Caco-2 (cell line): Measurements from ENCODE around the gene LTBP3. TPM values are rescaled to one million over a fixed set of nuclear protein-coding genes. Genes with fewer than 3 reads are reported as not detected.

Experiments used
- BruUV-seq: library from RNA; stranded (reverse); fragments of 400-500 nt; replicated peaks from 2 replicates; lab custom pipeline; 2021; lab: Mats Ljungman, UMichigan
- CTCF ChIA-PET: fragments of 300-600 bp; sonication (Branson Sonifier 250); formaldehyde crosslinking; loops from one replicate; lab custom pipeline; 2022; ENCODE audit warnings: antibody characterized with exemption; lab: Charles Lee
- POLR2A ChIA-PET: fragments of 300-600 bp; sonication (Branson Sonifier 250); formaldehyde crosslinking; loops from one replicate; lab custom pipeline; 2022; ENCODE audit warnings: antibody characterized with exemption; lab: Charles Lee
- DNase-seq, 2 experiments: peaks; one replicate each; pipeline versions ENCODE4 v3.0.0 to v3.0.0-alpha.2; 2020 to 2022
- H3K27me3 ChIP-seq: replicated peaks from 2 replicates; pipeline ENCODE4 v1.6.0; 2011; ENCODE audit warnings: low read length; ENCODE audit not compliant: control insufficient read depth, insufficient read depth
- H3K36me3 ChIP-seq: 2 replicates; pipeline ENCODE4 v1.5.1; 2011; ENCODE audit warnings: low read length; ENCODE audit not compliant: control insufficient read depth, insufficient read depth
- H3K4me1 ChIP-seq: fragments of 250-450 bp; sonication (Bioruptor Pico); 2 replicates; pipeline ENCODE4 v1.5.1; 2020; ENCODE audit warnings: mild to moderate bottlenecking
- H3K4me3 ChIP-seq: 2 replicates; pipeline ENCODE4 v1.5.1; 2011; ENCODE audit warnings: low read depth, mild to moderate bottlenecking, control low read depth, low read length
- H3K9me3 ChIP-seq: fragments of 250-450 bp; sonication (Bioruptor Pico); 2 replicates; pipeline ENCODE4 v1.5.1; 2020; ENCODE audit warnings: mild to moderate bottlenecking, moderate library complexity
- H3K27ac Mint-ChIP-seq: one replicate; pipeline ENCODE4 v1.8.0; 2022; ENCODE audit warnings: mixed read lengths; ENCODE audit not compliant: unreplicated experiment
- H3K27me3 Mint-ChIP-seq: one replicate; pipeline ENCODE4 v1.8.0; 2022; ENCODE audit warnings: mixed read lengths; ENCODE audit not compliant: insufficient read depth, unreplicated experiment
- H3K36me3 Mint-ChIP-seq: one replicate; pipeline ENCODE4 v1.8.0; 2022; ENCODE audit warnings: mild to moderate bottlenecking, mixed read lengths; ENCODE audit not compliant: insufficient read depth, unreplicated experiment
- H3K4me1 Mint-ChIP-seq: one replicate; pipeline ENCODE4 v1.8.0; 2022; ENCODE audit warnings: low read depth, mixed read lengths; ENCODE audit not compliant: unreplicated experiment
- H3K4me3 Mint-ChIP-seq: one replicate; pipeline ENCODE4 v1.8.0; 2022; ENCODE audit warnings: mild to moderate bottlenecking, moderate library complexity, mixed read lengths; ENCODE audit not compliant: unreplicated experiment
- H3K9me3 Mint-ChIP-seq: one replicate; pipeline ENCODE4 v1.8.0; 2022; ENCODE audit warnings: mixed read lengths; ENCODE audit not compliant: unreplicated experiment
- CTCF ChIP-seq, 2 experiments: fragments of 200-600 bp in 1 of 2; IDR thresholded peaks; 1 replicate in 1 of 2; 2 replicates in 1 of 2; pipeline versions ENCODE4 v1.5.1 to v1.8.0; 2011 to 2022; ENCODE audit warnings: antibody characterized with exemption in 1 of 2, control low read depth in 1 of 2, inconsistent platforms in 1 of 2, low read depth in 1 of 2, low read length in 1 of 2, mild to moderate bottlenecking in 1 of 2, moderate library complexity in 1 of 2; ENCODE audit not compliant: insufficient read depth in 1 of 2, severe bottlenecking in 1 of 2, unreplicated experiment in 1 of 2
- intact Hi-C: fragments of 100-400 bp; cut with micrococcal nuclease; formaldehyde crosslinking; loops from one replicate; pipeline ENCODE4 v1.10.0; 2022; ENCODE audit not compliant: unreplicated experiment
- total RNA-seq: library from RNA; stranded (reverse); gene quantifications from 2 replicates; pipeline ENCODE4 v1.2.3, GENCODE V29; 2022

LTBP3 gene
- total RNA-seq, 1 experiment from 2014 or later = 91.2 TPM

GRCh38 chr11:65551572-65552387 is 6.4 kb downstream of the LTBP3 start:
- POLR2A ChIA-PET = interaction anchor here (1.1 to 1.2 kb wide), 2 partner anchors 27 to 55 kb away, joined by 4 to 5 read pairs; partner anchors contain the start of gene SCYL1
- H3K4me1 ChIP-seq = peaks cover 44% of the 10 kb centered on the region
- H3K4me3 ChIP-seq = no peak overlapping the region
- H3K27ac Mint-ChIP-seq = peak overlapping the region; percentile 62
- peak overlapping the region; percentile 36 for H3K4me3 Mint-ChIP-seq
- no peaks in the 10 kb centered on the region for H3K27me3 ChIP-seq
- H3K9me3 ChIP-seq = no peaks in the 10 kb centered on the region
- BruUV-seq = no TSS peak
- TF ChIP-seq CTCF (IDR thresholded peaks at IDR 0.05; ENCODE audit: insufficient read depth in 1 of 2, low read depth in 1 of 2, low read length in 1 of 2, severe bottlenecking in 1 of 2, unreplicated experiment in 1 of 2) = peak; percentile 78 to 90
- CTCF ChIA-PET = interaction anchor here (0.5 to 2.0 kb wide), 11 partner anchors 11 to 164 kb away, joined by 3 to 18 read pairs (median 5); partner anchors contain the start of genes FAM89B, PCNX3, SCYL1 and ZNRD2
- intact Hi-C loops = loop anchor here (1.0 kb wide), 1 partner anchor 10 kb away; no protein-coding TSS in a partner anchor
- H3K9me3 Mint-ChIP-seq = no peaks in the 10 kb centered on the region
- peak; percentile 88 to 94 for DNase-seq
- no peaks in the 10 kb centered on the region for H3K27me3 Mint-ChIP-seq
- peaks cover 25% of the 10 kb centered on the region for H3K36me3 Mint-ChIP-seq
- no peaks in the 10 kb centered on the region; the same call in 1 of the 2 replicates for H3K36me3 ChIP-seq
- peaks cover 44% of the 10 kb centered on the region for H3K4me1 Mint-ChIP-seq

- no TSS peak for BruUV-seq
- peaks cover 30% of the 10 kb centered on the region for H3K4me1 ChIP-seq
- POLR2A ChIA-PET = no interaction called here
- Mint-ChIP-seq H3K27me3 (no peaks in the 10 kb centered on the region), H3K4me3 (no peak overlapping the region), H3K36me3 (peaks cover 35% of the 10 kb centered on the region), H3K9me3 (no peaks in the 10 kb centered on the region), H3K27ac (no peak overlapping the region), H3K4me1 (peaks cover 42% of the 10 kb centered on the region)
- H3K27me3 ChIP-seq = no peaks in the 10 kb centered on the region
- no peaks in the 10 kb centered on the region for H3K9me3 ChIP-seq
- no peaks in the 10 kb centered on the region; the same call in 1 of the 2 replicates for H3K36me3 ChIP-seq
- H3K4me3 ChIP-seq = no peak overlapping the region
- DNase-seq = no peak
- CTCF ChIA-PET = interaction anchor here (0.7 kb wide), 1 partner anchor 46 kb away, joined by 3 read pairs; no protein-coding TSS in a partner anchor
- TF ChIP-seq CTCF (IDR thresholded peaks at IDR 0.05; ENCODE audit: insufficient read depth in 1 of 2, low read depth in 1 of 2, low read length in 1 of 2, severe bottlenecking in 1 of 2, unreplicated experiment in 1 of 2) = no peak
- intact Hi-C loops = no loop called here
Measured at GRCh38 chr11:65549096-65549495, 9.1 kb downstream of the LTBP3 start.

- H3K9me3 ChIP-seq = no peaks in the 10 kb centered on the region
- H3K36me3 Mint-ChIP-seq = peaks cover 37% of the 10 kb centered on the region
- TF ChIP-seq CTCF (IDR thresholded peaks at IDR 0.05; ENCODE audit: insufficient read depth in 1 of 2, low read depth in 1 of 2, low read length in 1 of 2, severe bottlenecking in 1 of 2, unreplicated experiment in 1 of 2) = no peak
- H3K4me1 Mint-ChIP-seq = peaks cover 45% of the 10 kb centered on the region
- H3K36me3 ChIP-seq = no peaks in the 10 kb centered on the region; the same call in 1 of the 2 replicates
- DNase-seq = no peak
- no peak overlapping the region for H3K27ac Mint-ChIP-seq
- peaks cover 30% of the 10 kb centered on the region for H3K4me1 ChIP-seq
- intact Hi-C loops = no loop called here
- ChIA-PET POLR2A (no interaction called here), CTCF (no interaction called here)
- no peaks in the 10 kb centered on the region for H3K27me3 ChIP-seq
- H3K27me3 Mint-ChIP-seq = no peaks in the 10 kb centered on the region
- no peak overlapping the region for H3K4me3 Mint-ChIP-seq
- no peaks in the 10 kb centered on the region for H3K9me3 Mint-ChIP-seq
- BruUV-seq = no TSS peak
- H3K4me3 ChIP-seq = no peak overlapping the region
Measured at GRCh38 chr11:65548395-65548794, 9.8 kb downstream of the LTBP3 start.
